ENCODE measurements around the gene RAI1.

The RAI1 gene

DNA sequence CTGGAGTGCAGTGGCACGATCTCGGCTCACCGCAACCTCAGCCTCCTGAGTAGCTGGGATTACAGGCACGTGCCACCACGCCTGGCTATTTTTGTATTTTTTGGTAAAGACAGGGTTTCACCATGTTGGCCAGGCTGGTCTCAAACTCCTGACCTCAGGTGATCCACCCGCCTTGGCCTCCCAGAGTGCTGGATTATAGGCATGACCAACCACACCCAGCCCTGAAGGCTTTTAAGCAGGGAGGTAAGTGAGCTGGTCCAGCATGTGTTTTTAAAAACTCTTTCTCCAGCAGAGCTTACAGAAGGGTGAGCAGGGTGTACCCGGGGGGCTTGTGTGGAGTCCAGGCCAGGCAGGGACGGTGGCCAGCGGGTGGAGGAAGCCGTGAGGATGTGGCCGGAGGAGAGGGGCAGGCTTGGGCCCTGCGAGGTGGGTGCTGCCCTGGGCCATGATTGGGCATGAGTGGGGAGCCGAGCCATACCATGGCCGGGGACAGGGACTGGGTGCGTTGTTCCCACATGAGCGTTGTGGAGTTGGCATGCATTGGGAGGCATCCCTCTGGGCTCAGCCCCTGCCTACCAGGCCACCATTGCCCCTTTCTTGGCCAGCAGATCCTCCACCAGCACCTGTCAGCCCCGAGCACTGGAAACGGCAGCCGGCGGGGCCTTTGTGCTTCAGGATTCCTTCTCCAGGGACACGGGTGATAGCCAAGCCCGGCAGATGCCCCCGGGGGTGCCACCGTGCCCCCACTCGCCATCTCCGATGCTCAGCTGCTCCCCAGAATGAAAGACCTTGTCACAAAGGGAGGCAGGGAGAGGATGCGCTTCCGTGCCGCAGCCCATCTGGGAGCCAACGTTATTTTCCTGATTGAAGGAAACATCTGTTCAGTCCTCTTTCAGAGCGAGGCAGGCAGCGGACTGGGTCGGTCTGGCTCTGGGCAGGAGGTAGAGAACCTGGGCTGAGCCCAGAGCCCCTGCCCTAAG lies 64.5 kb downstream of the RAI1 start:
- no peak for ATAC-seq
- TF ChIP-seq ZC3H10 (CRISPR knock-in tag; IDR thresholded peaks at IDR 0.05) (no peak), ARNTL (CRISPR knock-in tag; IDR thresholded peaks at IDR 0.05; ENCODE audit: borderline replicate concordance, low read depth) (no peak), ZFP3 (CRISPR knock-in tag; IDR thresholded peaks at IDR 0.05) (no peak), RARB (CRISPR knock-in tag; IDR thresholded peaks at IDR 0.05) (no peak)
- TF ChIP-seq, protein P1, sequence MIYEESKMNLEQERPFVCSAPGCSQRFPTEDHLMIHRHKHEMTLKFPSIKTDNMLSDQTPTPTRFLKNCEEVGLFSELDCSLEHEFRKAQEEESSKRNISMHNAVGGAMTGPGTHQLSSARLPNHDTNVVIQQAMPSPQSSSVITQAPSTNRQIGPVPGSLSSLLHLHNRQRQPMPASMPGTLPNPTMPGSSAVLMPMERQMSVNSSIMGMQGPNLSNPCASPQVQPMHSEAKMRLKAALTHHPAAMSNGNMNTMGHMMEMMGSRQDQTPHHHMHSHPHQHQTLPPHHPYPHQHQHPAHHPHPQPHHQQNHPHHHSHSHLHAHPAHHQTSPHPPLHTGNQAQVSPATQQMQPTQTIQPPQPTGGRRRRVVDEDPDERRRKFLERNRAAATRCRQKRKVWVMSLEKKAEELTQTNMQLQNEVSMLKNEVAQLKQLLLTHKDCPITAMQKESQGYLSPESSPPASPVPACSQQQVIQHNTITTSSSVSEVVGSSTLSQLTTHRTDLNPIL (CRISPR knock-in tag; IDR thresholded peaks at IDR 0.05; ENCODE audit: low read depth), result no peak

DNA sequence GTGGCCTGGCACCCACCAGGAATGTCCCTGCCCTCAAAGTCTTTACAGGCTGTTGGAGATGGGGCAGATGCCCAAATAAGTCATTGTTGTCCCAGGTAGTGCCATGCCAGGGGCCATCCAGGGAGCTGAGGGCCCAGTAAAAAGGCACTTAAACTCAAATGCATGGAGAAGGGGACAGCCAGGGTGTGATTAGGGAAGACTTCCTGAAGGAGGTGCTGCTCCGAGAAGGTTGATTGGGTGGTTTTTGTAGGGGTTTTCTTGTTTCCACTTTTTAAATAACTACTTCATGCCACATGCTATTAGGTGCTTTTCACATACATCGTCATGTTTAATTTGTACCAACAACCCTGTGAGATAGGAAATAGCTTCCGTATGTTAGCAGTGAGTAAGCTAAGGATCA lies 66.9 kb downstream of the RAI1 start:
- no peak for ATAC-seq
- TF ChIP-seq GLIS3 (CRISPR knock-in tag; IDR thresholded peaks at IDR 0.05) (no peak), ARNTL (CRISPR knock-in tag; IDR thresholded peaks at IDR 0.05; ENCODE audit: borderline replicate concordance, low read depth) (no peak), ESRRG (CRISPR knock-in tag; IDR thresholded peaks at IDR 0.05) (no peak)
- TF ChIP-seq, protein P1 (CRISPR knock-in tag; IDR thresholded peaks at IDR 0.05; ENCODE audit: low read depth), result no peak

DNA sequence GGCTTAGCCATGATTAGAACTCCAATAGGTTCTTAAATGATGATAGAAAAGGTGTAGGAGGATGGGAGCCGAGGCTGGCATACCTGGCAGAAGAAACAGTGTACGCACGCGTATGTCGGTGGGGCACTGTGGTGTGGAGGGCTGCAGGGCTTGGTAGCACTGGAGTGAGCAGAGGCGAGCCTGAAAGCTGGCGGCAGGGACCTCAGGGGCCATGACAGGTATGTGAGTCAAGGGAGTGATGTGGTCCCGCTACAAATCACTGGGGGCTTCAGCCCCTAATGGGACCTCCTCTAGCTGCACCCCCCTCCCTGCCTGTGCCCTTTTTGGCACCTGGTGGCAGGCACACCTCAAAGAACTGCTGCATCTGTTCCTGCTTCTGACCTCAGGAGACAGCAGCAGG lies 67.3 kb downstream of the RAI1 start:
- TF ChIP-seq ZNF8 (CRISPR knock-in tag; IDR thresholded peaks at IDR 0.05) (no peak), ZFP30 (CRISPR knock-in tag; IDR thresholded peaks at IDR 0.05) (no peak), ISL1 (CRISPR knock-in tag; IDR thresholded peaks at IDR 0.05) (no peak), CSDC2 (CRISPR knock-in tag; IDR thresholded peaks at IDR 0.05) (no peak), ZNF70 (CRISPR knock-in tag; IDR thresholded peaks at IDR 0.05) (no peak), ZNF565 (CRISPR knock-in tag; conservative IDR thresholded peaks at IDR 0.05; ENCODE audit: low read depth) (no peak), ARNTL (CRISPR knock-in tag; IDR thresholded peaks at IDR 0.05; ENCODE audit: borderline replicate concordance, low read depth) (no peak), PPARA (CRISPR knock-in tag; IDR thresholded peaks at IDR 0.05; ENCODE audit: borderline replicate concordance) (no peak), ZC3H10 (CRISPR knock-in tag; IDR thresholded peaks at IDR 0.05) (no peak), SNAI2 (CRISPR knock-in tag; IDR thresholded peaks at IDR 0.05) (no peak), BACH2 (CRISPR knock-in tag; IDR thresholded peaks at IDR 0.05; ENCODE audit: borderline replicate concordance) (no peak), GLIS3 (CRISPR knock-in tag; IDR thresholded peaks at IDR 0.05) (no peak), OSR1 (CRISPR knock-in tag; IDR thresholded peaks at IDR 0.05) (no peak), TOX (CRISPR knock-in tag; IDR thresholded peaks at IDR 0.05; ENCODE audit: borderline replicate concordance) (no peak)
- TF ChIP-seq, protein P2, sequence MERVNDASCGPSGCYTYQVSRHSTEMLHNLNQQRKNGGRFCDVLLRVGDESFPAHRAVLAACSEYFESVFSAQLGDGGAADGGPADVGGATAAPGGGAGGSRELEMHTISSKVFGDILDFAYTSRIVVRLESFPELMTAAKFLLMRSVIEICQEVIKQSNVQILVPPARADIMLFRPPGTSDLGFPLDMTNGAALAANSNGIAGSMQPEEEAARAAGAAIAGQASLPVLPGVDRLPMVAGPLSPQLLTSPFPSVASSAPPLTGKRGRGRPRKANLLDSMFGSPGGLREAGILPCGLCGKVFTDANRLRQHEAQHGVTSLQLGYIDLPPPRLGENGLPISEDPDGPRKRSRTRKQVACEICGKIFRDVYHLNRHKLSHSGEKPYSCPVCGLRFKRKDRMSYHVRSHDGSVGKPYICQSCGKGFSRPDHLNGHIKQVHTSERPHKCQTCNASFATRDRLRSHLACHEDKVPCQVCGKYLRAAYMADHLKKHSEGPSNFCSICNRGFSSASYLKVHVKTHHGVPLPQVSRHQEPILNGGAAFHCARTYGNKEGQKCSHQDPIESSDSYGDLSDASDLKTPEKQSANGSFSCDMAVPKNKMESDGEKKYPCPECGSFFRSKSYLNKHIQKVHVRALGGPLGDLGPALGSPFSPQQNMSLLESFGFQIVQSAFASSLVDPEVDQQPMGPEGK (CRISPR knock-in tag; IDR thresholded peaks at IDR 0.05; ENCODE audit: borderline replicate concordance), result no peak
- TF ChIP-seq, protein P1 (CRISPR knock-in tag; IDR thresholded peaks at IDR 0.05; ENCODE audit: low read depth), result no peak
- TF ChIP-seq, protein P3, sequence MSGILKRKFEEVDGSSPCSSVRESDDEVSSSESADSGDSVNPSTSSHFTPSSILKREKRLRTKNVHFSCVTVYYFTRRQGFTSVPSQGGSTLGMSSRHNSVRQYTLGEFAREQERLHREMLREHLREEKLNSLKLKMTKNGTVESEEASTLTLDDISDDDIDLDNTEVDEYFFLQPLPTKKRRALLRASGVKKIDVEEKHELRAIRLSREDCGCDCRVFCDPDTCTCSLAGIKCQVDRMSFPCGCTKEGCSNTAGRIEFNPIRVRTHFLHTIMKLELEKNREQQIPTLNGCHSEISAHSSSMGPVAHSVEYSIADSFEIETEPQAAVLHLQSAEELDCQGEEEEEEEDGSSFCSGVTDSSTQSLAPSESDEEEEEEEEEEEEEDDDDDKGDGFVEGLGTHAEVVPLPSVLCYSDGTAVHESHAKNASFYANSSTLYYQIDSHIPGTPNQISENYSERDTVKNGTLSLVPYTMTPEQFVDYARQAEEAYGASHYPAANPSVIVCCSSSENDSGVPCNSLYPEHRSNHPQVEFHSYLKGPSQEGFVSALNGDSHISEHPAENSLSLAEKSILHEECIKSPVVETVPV (CRISPR knock-in tag; IDR thresholded peaks at IDR 0.05), result no peak
- TF ChIP-seq, protein P4, sequence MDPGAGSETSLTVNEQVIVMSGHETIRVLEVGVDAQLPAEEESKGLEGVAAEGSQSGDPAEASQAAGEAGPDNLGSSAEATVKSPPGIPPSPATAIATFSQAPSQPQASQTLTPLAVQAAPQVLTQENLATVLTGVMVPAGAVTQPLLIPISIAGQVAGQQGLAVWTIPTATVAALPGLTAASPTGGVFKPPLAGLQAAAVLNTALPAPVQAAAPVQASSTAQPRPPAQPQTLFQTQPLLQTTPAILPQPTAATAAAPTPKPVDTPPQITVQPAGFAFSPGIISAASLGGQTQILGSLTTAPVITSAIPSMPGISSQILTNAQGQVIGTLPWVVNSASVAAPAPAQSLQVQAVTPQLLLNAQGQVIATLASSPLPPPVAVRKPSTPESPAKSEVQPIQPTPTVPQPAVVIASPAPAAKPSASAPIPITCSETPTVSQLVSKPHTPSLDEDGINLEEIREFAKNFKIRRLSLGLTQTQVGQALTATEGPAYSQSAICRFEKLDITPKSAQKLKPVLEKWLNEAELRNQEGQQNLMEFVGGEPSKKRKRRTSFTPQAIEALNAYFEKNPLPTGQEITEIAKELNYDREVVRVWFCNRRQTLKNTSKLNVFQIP (CRISPR knock-in tag; IDR thresholded peaks at IDR 0.05; ENCODE audit: borderline replicate concordance, low read depth), result no peak
- ATAC-seq, result no peak

Measured in SK-N-SH treated with all-trans-retinoic acid at 6 μM for 48 hours (cell line).